H1 (cell line): ENCODE results near the gene GULP1. TPM values are rescaled to one million over a fixed set of nuclear protein-coding genes. Genes with fewer than 3 reads are reported as not detected.

Experiments used
- BACH1 ChIP-seq: IDR thresholded peaks from 2 replicates; pipeline ENCODE4 v1.6.1; 2012; ENCODE audit warnings: low read length, improper control_type of control experiment
- BCL11A ChIP-seq, 2 experiments: IDR thresholded peaks; one replicate each; pipeline ENCODE4 v1.6.1; 2011; ENCODE audit warnings: low read depth in 2 of 2, low read length in 2 of 2, mild to moderate bottlenecking in 2 of 2
- CREB1 ChIP-seq: IDR thresholded peaks from 2 replicates; pipeline ENCODE4 v1.6.1; 2012; ENCODE audit warnings: inconsistent platforms
- HDAC6 ChIP-seq: IDR thresholded peaks from one replicate; pipeline ENCODE4 v1.7.1; 2012; ENCODE audit warnings: low read depth, mild to moderate bottlenecking, inconsistent platforms, low read length, moderate library complexity
- KDM4A ChIP-seq: IDR thresholded peaks from one replicate; pipeline ENCODE4 v1.7.1; 2012; ENCODE audit warnings: low read depth, mild to moderate bottlenecking, moderate library complexity, low read length, inconsistent platforms; ENCODE audit not compliant: severe bottlenecking
- KDM5A ChIP-seq: fragments of 200-600 bp; IDR thresholded peaks from 2 replicates; pipeline ENCODE4 v1.7.1; 2012; ENCODE audit warnings: mild to moderate bottlenecking, low read length, inconsistent platforms, mixed read lengths
- RBBP5 ChIP-seq: IDR thresholded peaks from 2 replicates; pipeline ENCODE4 v1.7.1; 2012; ENCODE audit warnings: low read depth, mild to moderate bottlenecking, inconsistent platforms, low read length, moderate library complexity, borderline replicate concordance
- RNF2 ChIP-seq: fragments of 200-900, 300-1000 bp; sonication (generic); IDR thresholded peaks from 2 replicates; pipeline ENCODE4 v1.7.1; 2016; ENCODE audit warnings: borderline replicate concordance, low read depth, mild to moderate bottlenecking, antibody characterized with exemption, low read length; ENCODE audit not compliant: poor library complexity, severe bottlenecking; ENCODE audit errors: missing control alignments
- SIRT6 ChIP-seq: IDR thresholded peaks from one replicate; pipeline ENCODE4 v1.7.1; 2012; ENCODE audit warnings: low read length, inconsistent platforms
- SP1 ChIP-seq: IDR thresholded peaks from 2 replicates; pipeline ENCODE4 v1.6.1; 2011; ENCODE audit warnings: low read depth, low read length
- SP2 ChIP-seq: IDR thresholded peaks from 2 replicates; pipeline ENCODE4 v1.6.1; 2012; ENCODE audit warnings: mild to moderate bottlenecking, low read length, inconsistent platforms
- SUZ12 ChIP-seq: fragments of 200-600 bp; sonication (generic); IDR thresholded peaks from 2 replicates; pipeline ENCODE4 v1.6.1; 2012; ENCODE audit warnings: mild to moderate bottlenecking, inconsistent platforms, low read length, moderate library complexity, mixed read lengths
- ZNF274 ChIP-seq: IDR thresholded peaks from 2 replicates; pipeline ENCODE4 v1.7.0; 2012; ENCODE audit warnings: low read length, borderline replicate concordance; ENCODE audit errors: extremely low read depth
- polyA plus RNA-seq, 7 experiments: library from polyadenylated mRNA; depleted of rRNA in 3 of 7; stranded (reverse) in 5 of 7; unstranded in 2 of 7; fragments of >200 nt in 5 of 7; fragments of 200-250 nt in 2 of 7; gene quantifications; 1 replicate in 5 of 7; 2 replicates in 1 of 7; 4 replicates in 1 of 7; pipeline versions ENCODE4 v1.2.1 to v1.2.3, GENCODE V29; 2011 to 2013; ENCODE audit warnings: missing spikeins in 2 of 7, mixed read lengths in 2 of 7
- total RNA-seq: library from RNA; stranded (reverse); fragmentation: NEBNext Ultra II Directional; extraction: Animal tissue kit (Norgen Biotek cat#: 25700); gene quantifications from 2 replicates; pipeline ENCODE4 v1.2.1, GENCODE V29; 2021
- TF ChIP-seq, protein P1 (sequence below): IDR thresholded peaks from 2 replicates; pipeline ENCODE4 v1.6.1; 2012; ENCODE audit warnings: inconsistent platforms
- TF ChIP-seq, protein P2 (sequence below): IDR thresholded peaks from 2 replicates; pipeline ENCODE4 v1.6.1; 2011; ENCODE audit warnings: low read length, improper control_type of control experiment

Gene GULP1
- total and polyA plus RNA-seq, 2 of the 8 experiments (the other 6 are each of a cell fraction or from before 2014, with no cell fraction given) = 69.7 to 139 TPM

DNA sequence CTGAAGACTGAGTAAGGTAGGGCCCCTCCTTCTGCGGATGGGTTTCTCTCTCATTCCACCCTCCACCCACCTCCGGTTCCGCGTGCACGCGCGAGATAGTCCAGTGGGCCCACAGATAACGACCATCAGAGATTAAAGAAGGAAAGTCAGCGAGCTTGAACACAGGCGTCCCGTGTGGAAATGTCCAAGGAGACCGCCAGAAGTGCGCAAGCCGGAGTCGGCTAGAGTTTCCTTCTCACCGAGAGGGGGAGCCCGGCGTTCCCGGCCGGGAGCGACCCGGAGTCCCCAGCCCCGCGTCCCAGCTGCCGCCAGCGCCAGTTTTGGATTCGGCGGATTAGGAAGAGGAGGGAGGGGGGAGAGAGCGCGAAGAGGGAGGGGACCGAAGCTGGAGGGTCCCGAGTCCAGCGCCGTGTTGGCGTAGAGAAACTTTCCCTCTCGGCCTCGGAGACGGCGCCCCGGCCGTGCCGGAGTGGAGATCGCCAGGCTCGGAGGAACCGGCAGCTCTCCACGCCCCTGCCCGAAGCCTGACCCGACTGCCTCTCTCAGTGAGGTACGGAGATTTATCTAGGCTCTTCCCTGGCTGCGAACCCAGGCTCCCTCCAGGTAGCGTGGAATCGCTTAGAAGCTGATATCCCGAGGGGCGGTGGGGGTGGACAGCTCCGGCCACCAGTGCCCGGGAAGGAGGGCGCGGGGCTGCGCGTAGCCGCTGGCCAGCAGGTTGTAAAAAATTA lies at the start of gene GULP1 (continued):
- TF ChIP-seq BACH1 (peak; percentile 60), ZNF274 (no peak), CREB1 (0 out of 2 replicates have a peak, but pooled peaks have one; percentile 16), RNF2 (no peak), KDM4A (no peak), BCL11A (IDR thresholded peaks at IDR 0.05; ENCODE audit: low read depth in 2 of 2, low read length in 2 of 2) (no peak), RBBP5 (peak; percentile 98), HDAC6 (no peak), SUZ12 (no peak), KDM5A (no peak), SP1 (no peak), SIRT6 (no peak), SP2 (no peak)
- TF ChIP-seq, protein P1, sequence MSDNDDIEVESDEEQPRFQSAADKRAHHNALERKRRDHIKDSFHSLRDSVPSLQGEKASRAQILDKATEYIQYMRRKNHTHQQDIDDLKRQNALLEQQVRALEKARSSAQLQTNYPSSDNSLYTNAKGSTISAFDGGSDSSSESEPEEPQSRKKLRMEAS = peak; percentile 30; the same call in 1 of the 2 replicates
- TF ChIP-seq, protein P2, sequence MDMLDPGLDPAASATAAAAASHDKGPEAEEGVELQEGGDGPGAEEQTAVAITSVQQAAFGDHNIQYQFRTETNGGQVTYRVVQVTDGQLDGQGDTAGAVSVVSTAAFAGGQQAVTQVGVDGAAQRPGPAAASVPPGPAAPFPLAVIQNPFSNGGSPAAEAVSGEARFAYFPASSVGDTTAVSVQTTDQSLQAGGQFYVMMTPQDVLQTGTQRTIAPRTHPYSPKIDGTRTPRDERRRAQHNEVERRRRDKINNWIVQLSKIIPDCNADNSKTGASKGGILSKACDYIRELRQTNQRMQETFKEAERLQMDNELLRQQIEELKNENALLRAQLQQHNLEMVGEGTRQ = no peak
- TF ChIP-seq, all 59 proteins: peak for 16
